T-cell (primary cell): Measurements from ENCODE around the gene FHIT. TPM values are rescaled to one million over a fixed set of nuclear protein-coding genes. Genes with fewer than 3 reads are reported as not detected.

ENCODE experiments used
- ATAC-seq, 4 experiments: fragments of 200-7000 bp in 3 of 4; fragments of 150-1000 bp in 1 of 4; cut with Tn5 transposase; replicated peaks in 1 of 4; 1 replicate in 3 of 4; 2 replicates in 1 of 4; pipeline ENCODE4 v1.10.0; 2021; ENCODE audit warnings: moderate library complexity in 3 of 4, mild to moderate bottlenecking in 2 of 4, moderate number of reproducible peaks in 1 of 4
- CTCF ChIA-PET, 2 donors: fragments of 300-600 bp; sonication (Branson Sonifier 250); formaldehyde crosslinking; loops; one replicate each; lab custom pipeline; 2022; ENCODE audit warnings: antibody characterized with exemption in 2 of 2; lab: Charles Lee
- POLR2A ChIA-PET, 2 donors: fragments of 300-600 bp; sonication (Branson Sonifier 250); formaldehyde crosslinking; loops; one replicate each; lab custom pipeline; 2022; ENCODE audit warnings: antibody characterized with exemption in 2 of 2; lab: Charles Lee
- DNase-seq, 35 experiments: peaks; one replicate each; pipeline versions ENCODE4 v3.0.0 to v3.0.0-alpha.2; 2013 to 2023
- H3K27ac ChIP-seq: one replicate; pipeline ENCODE4 v1.5.1; 2013; ENCODE audit warnings: low read length
- H3K27me3 ChIP-seq, 2 experiments: replicated peaks in 1 of 2; 1 replicate in 1 of 2; 2 replicates in 1 of 2; pipeline versions ENCODE4 v1.6.1 to v1.7.0; 2013; ENCODE audit warnings: low read length in 1 of 2, mixed read lengths in 1 of 2; ENCODE audit not compliant: control insufficient read depth in 2 of 2, insufficient read depth in 2 of 2; ENCODE audit errors: extremely low read depth in 1 of 2
- H3K36me3 ChIP-seq, 2 donors: 1 replicate in 1 of 2; 2 replicates in 1 of 2; pipeline versions ENCODE4 v1.6.1 to v1.7.0; 2013; ENCODE audit warnings: low read length in 1 of 2; ENCODE audit not compliant: control insufficient read depth in 2 of 2, insufficient read depth in 1 of 2; ENCODE audit errors: extremely low read depth in 1 of 2
- H3K4me1 ChIP-seq, 2 experiments: 1 replicate in 1 of 2; 2 replicates in 1 of 2; pipeline versions ENCODE4 v1.6.1 to v1.7.0; 2013; ENCODE audit warnings: low read length in 2 of 2, mixed read lengths in 1 of 2; ENCODE audit not compliant: insufficient read depth in 2 of 2, control insufficient read depth in 1 of 2; ENCODE audit errors: extremely low read depth in 1 of 2
- H3K4me3 ChIP-seq, 2 donors: 1 replicate in 1 of 2; 2 replicates in 1 of 2; pipeline versions ENCODE4 v1.5.1 to v1.7.0; 2013; ENCODE audit warnings: mild to moderate bottlenecking in 2 of 2, low read length in 1 of 2, moderate library complexity in 1 of 2; ENCODE audit not compliant: control insufficient read depth in 1 of 2; ENCODE audit errors: extremely low read depth in 1 of 2
- H3K9me3 ChIP-seq: 2 replicates; pipeline ENCODE4 v1.7.0; 2013
- H3K27ac Mint-ChIP-seq, 2 donors: one replicate each; pipeline ENCODE4 v1.8.0; 2020 to 2021; ENCODE audit warnings: mild to moderate bottlenecking in 2 of 2, mixed read lengths in 2 of 2
- H3K27me3 Mint-ChIP-seq, 2 donors: one replicate each; pipeline ENCODE4 v1.8.0; 2021 to 2022; ENCODE audit warnings: mixed read lengths in 2 of 2
- H3K36me3 Mint-ChIP-seq: one replicate; pipeline ENCODE4 v1.8.0; 2021; ENCODE audit warnings: mixed read lengths
- H3K4me1 Mint-ChIP-seq, 3 donors: one replicate each; pipeline ENCODE4 v1.8.0; 2020 to 2022; ENCODE audit warnings: mixed read lengths in 3 of 3, mild to moderate bottlenecking in 1 of 3
- H3K4me3 Mint-ChIP-seq, 3 donors: one replicate each; pipeline ENCODE4 v1.8.0; 2020 to 2022; ENCODE audit warnings: mild to moderate bottlenecking in 3 of 3, mixed read lengths in 3 of 3, moderate library complexity in 3 of 3
- H3K9me3 Mint-ChIP-seq, 3 donors: one replicate each; pipeline ENCODE4 v1.8.0; 2020 to 2022; ENCODE audit warnings: mixed read lengths in 3 of 3
- WGBS: methylation state at CpG from one replicate; pipeline ENCODE4 v1.1.5; 2013; ENCODE audit warnings: missing lambda C conversion rate; ENCODE audit not compliant: insufficient coverage; 5-methylcytosine and 5-hydroxymethylcytosine counted together
- total RNA-seq, 35 experiments: library from RNA in 6 of 35; stranded (reverse) in 6 of 35; fragments of 120-200 nt in 1 of 35; gene quantifications; one replicate each; pipeline versions ENCODE4 v1.2.1 to v1.2.4 and lab custom pipeline; 2013 to 2026

FHIT gene
- total RNA-seq, 5 donors from 2014 or later (not counting 1 experiment from before 2014, with no cell fraction given), result 33.1 to 197 (median 78.3) TPM

GRCh38 chr3:60746043-60746638 lies 505.1 kb downstream of the FHIT start:
- Mint-ChIP-seq H3K4me3 (no peak overlapping the region), H3K9me3 (peaks cover 8 to 13% (median 13%) of the 10 kb centered on the region in 3 donors), H3K36me3 (peaks cover 4% of the 10 kb centered on the region), H3K27me3 (no peaks in the 10 kb centered on the region), H3K27ac (no peak overlapping the region), H3K4me1 (no peaks in the 10 kb centered on the region)
- CTCF ChIA-PET, result no interaction called here
- Histone ChIP-seq H3K9me3 (peaks cover 3% of the 10 kb centered on the region), H3K4me1 (no peaks in the 10 kb centered on the region), H3K4me3 (no peak overlapping the region), H3K27ac (no peak overlapping the region), H3K27me3 (no peaks in the 10 kb centered on the region), H3K36me3 (no peaks in the 10 kb centered on the region)
- POLR2A ChIA-PET, result no interaction called here
- ATAC-seq, result no peak
- WGBS, result no CpG with 5 or more reads among the region's 8 CpGs
- no peak for DNase-seq

DNA sequence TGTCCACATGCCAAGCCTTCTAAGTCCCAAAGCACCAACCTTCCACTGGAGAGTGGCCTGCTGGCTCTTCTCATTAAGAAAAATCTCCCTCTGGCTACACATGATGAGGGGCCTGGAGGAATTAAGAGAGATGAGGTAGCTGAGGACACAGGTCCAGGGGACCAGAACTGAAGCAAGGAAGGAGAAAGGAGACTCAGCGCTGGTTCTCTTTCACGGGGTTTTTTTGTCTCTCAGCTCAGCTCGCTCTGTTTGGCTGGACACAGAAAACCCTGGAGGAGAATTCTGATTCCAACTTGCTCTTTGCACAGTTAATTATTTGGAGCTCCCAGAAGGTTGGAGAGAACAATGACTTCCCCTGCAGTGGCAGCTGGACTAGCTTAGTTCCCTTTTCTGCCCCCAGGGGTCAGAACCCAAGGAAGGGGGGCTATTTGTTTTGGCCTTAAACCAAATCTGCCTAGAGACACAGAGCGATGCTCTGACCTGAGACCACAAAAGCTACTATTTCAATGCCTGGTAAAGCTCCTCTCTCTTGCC lies 507.6 kb downstream of the FHIT start:
- CTCF ChIA-PET, result no interaction called here
- Histone ChIP-seq H3K27ac (no peak overlapping the region), H3K27me3 (no peaks in the 10 kb centered on the region), H3K9me3 (no peaks in the 10 kb centered on the region), H3K4me3 (no peak overlapping the region), H3K36me3 (no peaks in the 10 kb centered on the region), H3K4me1 (no peaks in the 10 kb centered on the region)
- POLR2A ChIA-PET, result interaction anchor here in 1 of 2 donors (0.7 kb wide), 1 partner anchor 123 kb away, joined by 5 read pairs; no protein-coding TSS in a partner anchor
- Mint-ChIP-seq H3K4me3 (no peak overlapping the region), H3K36me3 (no peaks in the 10 kb centered on the region), H3K4me1 (no peaks in the 10 kb centered on the region), H3K27me3 (no peaks in the 10 kb centered on the region), H3K27ac (no peak overlapping the region), H3K9me3 (no peaks in the 10 kb centered on the region)
- 0% methylated on average over 1 of the region's 4 CpGs for WGBS
- DNase-seq (no peak), ATAC-seq (no peak)

- Mint-ChIP-seq H3K27ac (no peak overlapping the region), H3K36me3 (no peaks in the 10 kb centered on the region), H3K4me3 (no peak overlapping the region), H3K9me3 (no peaks in the 10 kb centered on the region), H3K27me3 (no peaks in the 10 kb centered on the region), H3K4me1 (no peaks in the 10 kb centered on the region)
- Histone ChIP-seq H3K36me3 (no peaks in the 10 kb centered on the region), H3K27ac (no peak overlapping the region), H3K27me3 (no peaks in the 10 kb centered on the region), H3K4me3 (no peak overlapping the region), H3K4me1 (no peaks in the 10 kb centered on the region), H3K9me3 (no peaks in the 10 kb centered on the region)
- CTCF ChIA-PET, result interaction anchor here in 1 of 2 donors (0.5 kb wide), 1 partner anchor 70 kb away, joined by 3 read pairs; no protein-coding TSS in a partner anchor
- POLR2A ChIA-PET, result no interaction called here
- ATAC-seq (no peak), DNase-seq (no peak)
- WGBS, result 95% methylated on average over 5 of the region's 8 CpGs
Measured at GRCh38 chr3:60742606-60743145, 508.6 kb downstream of the FHIT start.

- Mint-ChIP-seq H3K9me3 (peaks cover 2 to 3% (median 2%) of the 10 kb centered on the region in 3 donors), H3K27me3 (no peaks in the 10 kb centered on the region), H3K4me3 (no peak overlapping the region), H3K27ac (no peak overlapping the region), H3K36me3 (no peaks in the 10 kb centered on the region), H3K4me1 (no peaks in the 10 kb centered on the region)
- 85% methylated on average over 5 of the region's 8 CpGs for WGBS
- Histone ChIP-seq H3K4me3 (no peak overlapping the region), H3K9me3 (no peaks in the 10 kb centered on the region), H3K36me3 (no peaks in the 10 kb centered on the region), H3K27me3 (no peaks in the 10 kb centered on the region), H3K4me1 (no peaks in the 10 kb centered on the region), H3K27ac (no peak overlapping the region)
- ChIA-PET POLR2A (interaction anchor here in 1 of 2 donors (0.6 kb wide), 2 partner anchors 516 to 536 kb away, joined by 4 to 5 read pairs; no protein-coding TSS in a partner anchor), CTCF (no interaction called here)
- no peak for DNase-seq
- ATAC-seq, result no peak
Measured at GRCh38 chr3:60737633-60738399, 513.4 kb downstream of the FHIT start.

DNA sequence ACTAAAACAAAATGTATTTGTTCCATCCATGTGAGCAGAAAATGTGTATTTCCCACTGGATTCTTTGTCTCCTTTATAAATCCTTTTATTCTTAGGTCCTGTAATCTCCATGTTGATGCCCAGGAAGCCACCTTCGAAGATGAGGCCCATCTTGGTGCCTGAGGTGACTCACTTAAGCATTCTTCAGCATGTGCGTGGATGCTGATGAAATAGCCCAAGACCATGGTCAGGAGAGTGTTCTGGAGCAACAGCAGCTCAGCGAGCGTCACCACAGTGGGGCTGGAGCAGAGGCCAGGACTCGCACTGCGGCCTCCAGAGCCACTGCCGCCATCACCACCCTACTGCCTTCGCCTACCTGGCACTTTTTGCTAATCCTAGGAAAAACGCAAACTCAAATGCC lies 520.9 kb downstream of the FHIT start:
- no peak overlapping the region for H3K4me3 ChIP-seq
- H3K4me1 ChIP-seq, result no peaks in the 10 kb centered on the region
- ATAC-seq (no peak), DNase-seq (no peak)
- Mint-ChIP-seq H3K27me3 (no peaks in the 10 kb centered on the region), H3K9me3 (peaks cover 0 to 11% (median 7%) of the 10 kb centered on the region in 3 donors), H3K27ac (no peak overlapping the region), H3K36me3 (no peaks in the 10 kb centered on the region), H3K4me1 (no peaks in the 10 kb centered on the region), H3K4me3 (no peak overlapping the region)
- no peaks in the 10 kb centered on the region for H3K27me3 ChIP-seq
- ChIA-PET CTCF (no interaction called here), POLR2A (no interaction called here)
- WGBS, result 93% methylated on average over 5 of the region's 9 CpGs
- H3K36me3 ChIP-seq, result no peaks in the 10 kb centered on the region
- H3K9me3 ChIP-seq, result no peaks in the 10 kb centered on the region
- H3K27ac ChIP-seq, result no peak overlapping the region

GRCh38 chr3:60729056-60729455 lies 522.2 kb downstream of the FHIT start:
- no peaks in the 10 kb centered on the region for H3K4me1 ChIP-seq
- no peak overlapping the region for H3K27ac ChIP-seq
- Mint-ChIP-seq H3K4me1 (no peaks in the 10 kb centered on the region), H3K4me3 (no peak overlapping the region), H3K27me3 (no peaks in the 10 kb centered on the region), H3K27ac (no peak overlapping the region), H3K9me3 (peaks cover 0 to 11% (median 7%) of the 10 kb centered on the region in 3 donors), H3K36me3 (no peaks in the 10 kb centered on the region)
- CTCF ChIA-PET, result no interaction called here
- no peaks in the 10 kb centered on the region for H3K9me3 ChIP-seq
- no peaks in the 10 kb centered on the region for H3K36me3 ChIP-seq
- no peak overlapping the region for H3K4me3 ChIP-seq
- POLR2A ChIA-PET, result no interaction called here
- ATAC-seq (no peak), DNase-seq (no peak)
- WGBS, result 80% methylated on average over 2 of the region's 6 CpGs
- no peaks in the 10 kb centered on the region for H3K27me3 ChIP-seq
